HG03460 (cell line): ENCODE measurements around the gene PLEKHA6.
"Not testable (repeated sequence)": the region's sequence is repeated elsewhere in the genome, so short reads cannot be mapped to it uniquely, and the experiment has no call there.

Experiments used
- ATAC-seq: cut with Tn5 transposase; IDR thresholded peaks from one replicate; pipeline ENCODE4 v1.9.1; 2021; ENCODE audit not compliant: unreplicated experiment

PLEKHA6 gene

DNA sequence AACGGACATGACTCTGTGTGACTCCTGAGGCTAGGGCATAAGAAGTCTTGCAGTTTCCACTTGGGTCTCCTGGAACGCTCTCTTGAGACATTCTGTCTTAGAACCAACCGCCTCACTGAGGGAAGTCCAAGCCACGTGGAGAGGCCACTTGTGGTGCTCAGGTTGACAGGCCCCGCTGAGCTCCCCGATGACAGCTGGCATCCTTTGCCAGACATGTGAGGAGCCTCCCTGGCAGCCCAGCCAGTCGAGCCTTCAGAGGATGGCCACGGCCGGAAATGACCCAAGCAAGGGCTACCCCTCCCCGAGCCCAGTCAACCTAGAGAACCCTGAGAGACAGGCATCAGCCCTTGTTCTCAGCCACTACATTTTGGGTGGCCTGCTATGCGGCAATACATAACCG, 20.7 kb downstream of the PLEKHA6 start:
- no peak for ATAC-seq

DNA sequence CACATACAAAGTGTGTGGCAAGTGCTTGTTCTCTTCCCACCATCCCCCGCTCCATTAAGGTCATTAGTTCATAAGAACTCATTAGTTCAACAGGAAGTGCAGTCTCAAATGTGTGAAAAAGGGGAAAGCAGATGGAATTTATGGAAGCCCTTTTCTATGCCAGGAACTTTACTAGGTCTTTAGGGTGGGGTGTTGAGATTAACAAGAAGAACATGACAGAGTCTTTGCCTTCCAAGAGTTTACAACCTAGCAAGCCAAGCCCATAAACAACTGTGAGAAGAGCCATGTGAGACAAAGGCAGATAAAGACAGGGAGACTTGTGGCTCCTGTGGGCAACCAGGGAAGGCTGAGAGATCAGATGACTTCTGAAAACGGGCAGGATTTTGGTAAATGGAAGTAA, 21.4 kb downstream of the PLEKHA6 start:
- no peak for ATAC-seq

DNA sequence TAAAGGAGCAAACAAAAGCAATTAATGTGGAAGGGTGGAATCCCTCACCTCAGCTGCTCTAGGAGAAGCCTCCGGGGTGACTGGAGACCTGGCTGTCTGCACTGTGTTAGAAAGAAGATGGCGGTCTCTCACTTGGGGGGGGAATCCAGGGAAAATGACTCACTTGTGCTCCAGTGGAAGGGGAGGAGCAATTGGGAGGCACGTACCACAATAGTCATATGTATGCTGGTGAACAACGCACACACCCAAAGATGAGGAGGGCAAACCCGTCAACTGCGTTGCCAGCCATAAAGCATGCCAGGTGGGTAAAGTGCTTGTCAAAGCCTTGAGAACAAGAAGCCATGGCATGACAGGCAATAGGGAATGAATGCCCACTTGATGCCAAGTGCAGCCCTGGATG, 22.1 kb downstream of the PLEKHA6 start:
- no peak for ATAC-seq

DNA sequence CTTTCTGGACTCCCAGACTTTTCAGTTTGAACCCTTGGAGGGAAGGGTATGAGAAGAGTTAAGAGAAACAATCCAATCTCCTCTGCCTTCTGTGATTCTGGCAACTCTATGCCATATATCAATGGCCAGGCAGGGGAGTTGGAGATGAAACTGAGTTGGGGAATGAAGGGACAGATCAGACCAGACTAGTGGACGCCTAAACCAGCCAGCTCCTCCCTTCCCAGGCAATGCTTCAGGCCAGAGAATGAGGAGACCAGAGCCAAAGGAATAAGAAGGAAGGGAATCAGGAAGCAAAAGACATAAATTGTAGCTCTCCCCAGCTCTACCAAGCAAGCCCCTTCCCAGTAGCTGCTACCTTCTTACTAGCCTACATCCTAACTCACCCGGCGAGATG, 22.7 kb downstream of the PLEKHA6 start:
- ATAC-seq, result no peak

DNA sequence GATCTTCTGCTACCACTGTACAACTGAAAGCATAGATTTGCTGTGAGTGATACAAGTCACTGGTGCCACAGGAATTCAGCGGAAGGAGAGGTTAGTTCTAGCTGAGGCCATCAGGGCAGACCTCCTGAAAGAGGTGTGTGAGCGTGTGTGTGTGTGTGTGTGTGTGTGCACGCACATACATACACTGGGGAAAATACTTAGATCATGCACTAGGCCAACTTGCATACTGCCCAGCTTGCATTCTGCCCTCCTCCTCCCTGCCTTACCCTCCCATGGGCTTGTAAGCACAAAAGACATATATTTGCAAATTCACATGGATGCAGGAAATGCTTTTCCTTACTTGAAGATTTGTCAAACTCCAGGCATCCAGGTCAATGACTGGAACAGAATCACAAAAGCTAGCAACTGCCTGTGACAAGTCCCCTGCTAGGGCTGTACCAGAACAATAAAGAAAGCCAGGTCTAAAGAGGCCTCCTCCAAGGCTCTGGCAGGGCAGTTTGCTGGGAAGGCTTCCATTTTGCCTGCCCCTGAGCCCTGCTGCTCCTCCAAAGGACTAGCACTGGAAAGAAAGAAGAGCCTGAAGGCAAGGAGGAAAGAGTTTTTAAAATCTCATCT, 23.2 kb downstream of the PLEKHA6 start:
- no peak for ATAC-seq

DNA sequence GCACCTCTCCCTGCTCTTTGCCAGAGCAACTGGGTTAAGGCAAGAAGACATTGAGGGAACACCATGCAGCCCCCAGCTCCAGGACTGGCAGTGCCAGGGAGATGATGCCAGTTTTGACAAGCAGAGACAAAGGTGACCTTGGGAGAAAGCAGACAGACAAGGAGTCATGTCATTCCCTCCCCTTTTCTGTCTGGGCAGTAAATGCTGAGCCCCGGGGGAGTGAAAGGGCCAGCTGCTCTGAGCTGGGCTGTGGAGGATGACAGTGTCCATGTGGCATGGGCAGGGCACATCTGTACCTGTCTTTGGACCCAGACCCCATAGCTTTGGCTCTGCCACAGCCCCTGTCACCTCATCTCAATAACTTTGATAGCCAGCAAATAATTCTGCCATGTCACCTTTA, 24.2 kb downstream of the PLEKHA6 start:
- ATAC-seq, result no peak

DNA sequence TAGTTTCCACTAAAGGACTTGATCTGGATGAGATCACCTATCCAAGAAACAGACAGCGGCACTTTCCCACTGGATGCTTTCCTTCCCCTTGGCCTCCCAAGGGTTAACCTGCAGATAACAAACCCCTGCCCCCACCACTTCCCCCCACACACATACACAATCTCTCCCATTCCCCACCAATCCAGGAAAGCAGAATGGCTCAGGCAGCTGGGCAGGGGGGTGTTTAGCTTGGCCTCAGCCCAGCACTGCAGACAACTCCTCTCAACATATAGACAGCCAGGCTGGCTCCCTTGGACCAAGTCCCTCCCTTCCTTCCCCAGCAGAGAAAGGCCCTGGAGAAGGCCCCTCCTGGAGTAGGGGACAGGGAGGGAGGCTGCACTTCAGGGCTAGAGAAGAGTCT, 24.6 kb downstream of the PLEKHA6 start:
- no peak for ATAC-seq

DNA sequence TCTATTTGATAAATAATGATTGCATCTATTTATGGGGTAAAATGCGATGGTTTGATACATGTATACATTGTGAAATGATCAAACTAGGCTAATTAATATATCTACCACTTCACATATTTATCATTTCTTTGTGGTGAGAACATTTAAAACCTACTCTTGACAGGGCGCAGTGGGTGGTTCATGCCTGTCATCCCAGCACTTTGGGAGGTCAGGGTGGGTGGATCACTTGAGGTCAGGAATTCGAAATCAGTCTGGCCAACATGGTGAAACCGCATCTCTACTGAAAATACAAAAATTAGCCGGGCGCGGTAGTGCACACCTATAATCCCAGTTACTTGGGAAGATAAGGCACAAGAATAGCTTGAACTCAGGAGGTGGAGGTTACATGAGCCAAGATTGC, 25.3 kb downstream of the PLEKHA6 start:
- no peak for ATAC-seq

DNA sequence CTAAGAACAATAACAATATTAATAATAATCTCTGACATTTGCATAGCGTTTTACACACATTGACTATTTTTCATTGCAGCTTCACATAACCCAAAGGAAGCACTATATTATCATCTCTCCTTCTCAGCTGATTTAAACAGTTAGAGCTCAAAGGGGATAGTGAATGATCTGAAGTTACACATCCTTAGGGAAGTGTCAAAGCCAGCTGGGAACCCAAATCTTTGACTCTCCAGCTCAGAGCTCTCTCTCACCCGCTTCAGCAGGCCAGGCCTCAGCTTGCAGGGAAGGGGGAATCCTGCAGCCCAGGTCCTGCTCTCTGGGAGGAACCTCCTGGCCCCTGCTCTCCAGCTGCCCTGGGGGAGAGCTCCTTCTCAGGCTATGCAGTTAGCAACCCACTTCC, 26.3 kb downstream of the PLEKHA6 start:
- ATAC-seq, result no peak

DNA sequence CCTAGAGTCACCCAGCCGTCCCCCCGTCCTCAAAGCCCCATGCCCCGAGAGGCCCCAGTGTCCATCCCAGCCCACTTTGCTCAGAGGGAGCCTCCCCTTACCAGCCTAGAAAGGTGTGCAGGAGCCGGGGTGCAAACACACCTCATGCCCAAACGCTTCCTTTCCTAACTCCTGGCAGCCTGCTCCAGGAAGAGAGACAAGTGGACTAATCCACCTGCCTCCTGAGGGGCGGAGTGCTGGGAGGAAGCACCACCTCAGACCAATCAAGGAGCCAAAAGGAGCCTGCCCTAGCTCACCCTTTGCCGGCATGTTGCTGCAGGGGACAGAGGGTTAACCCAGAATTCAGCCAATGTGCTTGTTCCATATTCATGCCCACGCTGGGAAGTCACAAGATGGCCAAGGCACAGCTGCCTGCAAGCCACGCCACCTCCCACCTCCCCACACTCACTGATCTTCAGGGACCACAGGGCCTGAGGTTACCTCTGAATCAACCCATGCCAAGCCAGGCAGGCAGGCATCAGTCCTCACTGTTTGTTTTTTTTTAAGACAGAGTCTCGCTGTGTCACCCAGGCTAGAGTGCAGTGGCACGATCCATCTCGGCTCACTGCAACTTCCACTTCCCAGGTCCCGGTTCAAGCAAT, 27.8 kb downstream of the PLEKHA6 start:
- no peak for ATAC-seq

DNA sequence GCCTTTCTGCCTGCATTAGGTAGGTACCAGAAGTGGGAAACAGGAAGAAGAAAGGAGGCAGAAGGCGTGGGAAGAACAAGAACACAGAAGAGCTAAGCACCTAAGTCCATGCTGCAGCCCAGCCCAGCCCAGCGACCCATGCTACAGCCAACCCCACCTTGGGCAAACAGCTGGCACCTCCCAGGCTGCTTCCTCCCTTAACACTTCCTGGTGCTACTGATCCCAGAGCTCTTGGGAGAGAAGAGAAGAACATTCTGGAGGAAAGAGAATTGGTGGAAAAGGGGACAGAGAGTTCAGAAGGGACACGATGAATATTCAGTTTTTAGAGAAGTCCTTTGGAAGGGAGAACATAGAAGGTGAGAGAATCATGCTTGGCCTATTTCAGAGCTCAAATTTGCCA, 28.5 kb downstream of the PLEKHA6 start:
- no peak for ATAC-seq

DNA sequence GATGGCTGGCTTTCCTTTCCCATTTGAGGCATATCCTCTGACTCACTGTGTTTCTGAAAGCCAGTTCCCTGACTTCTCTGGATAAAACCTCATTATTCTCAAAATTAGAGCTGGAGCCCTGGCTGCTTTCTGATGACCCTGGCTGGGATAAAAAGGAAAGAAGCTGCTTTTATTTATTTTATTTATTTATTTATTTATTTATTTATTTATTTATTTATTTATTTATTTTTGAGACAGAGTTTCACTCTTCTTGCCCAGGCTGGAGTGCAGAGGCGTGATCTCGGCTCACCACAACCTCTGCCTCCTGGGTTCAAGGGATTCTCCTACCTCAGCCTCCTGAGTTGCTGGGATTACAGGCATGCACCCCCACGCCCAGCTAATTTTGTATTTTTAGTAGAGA, 31.9 kb downstream of the PLEKHA6 start:
- ATAC-seq, result not testable (repeated sequence)

DNA sequence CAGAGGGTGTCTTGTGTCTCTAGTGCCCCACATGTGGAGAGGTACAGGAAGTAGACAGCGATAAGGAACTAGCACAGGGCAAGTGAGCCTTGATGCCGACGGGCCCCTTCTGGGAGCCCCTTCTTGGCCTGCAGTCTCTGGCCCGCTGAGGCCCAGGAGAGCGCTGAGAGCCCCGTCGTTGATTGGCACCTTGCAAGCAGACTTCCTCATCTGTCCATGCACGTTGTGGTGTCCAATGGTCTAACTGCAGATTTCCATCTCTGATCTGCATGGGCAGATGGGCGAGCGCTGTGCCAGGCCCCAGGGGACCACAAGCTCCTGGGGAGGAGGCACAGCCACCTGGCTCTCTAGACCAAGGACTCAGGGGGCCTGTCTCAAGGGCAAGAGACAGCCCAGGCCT, 32.4 kb downstream of the PLEKHA6 start:
- ATAC-seq, result no peak

DNA sequence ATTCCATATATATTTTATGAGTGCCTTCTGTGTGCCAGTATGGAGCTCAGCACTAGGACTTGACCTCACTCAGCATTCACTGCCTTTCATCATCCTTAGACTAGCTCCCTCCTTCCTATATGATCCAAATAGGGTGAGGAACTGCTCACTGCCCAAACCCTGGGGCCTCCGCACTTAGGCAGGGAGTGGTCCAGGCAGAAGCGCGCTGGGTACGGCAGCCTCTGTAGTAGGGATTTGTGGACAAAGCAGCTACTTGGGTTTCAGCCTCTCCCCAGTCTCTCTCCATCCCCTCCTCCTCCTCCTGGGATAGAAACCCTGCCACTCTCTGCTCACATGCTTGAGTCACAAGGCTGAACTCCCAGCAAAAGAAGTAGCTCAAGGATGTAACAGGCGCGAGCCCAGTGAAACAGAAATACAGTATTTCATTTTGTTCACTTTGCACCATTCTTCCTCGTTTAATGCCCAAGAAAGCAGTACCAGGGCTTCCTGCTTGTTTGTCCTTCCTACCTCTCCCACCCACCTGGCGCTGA, 32.9 kb downstream of the PLEKHA6 start:
- no peak for ATAC-seq

DNA sequence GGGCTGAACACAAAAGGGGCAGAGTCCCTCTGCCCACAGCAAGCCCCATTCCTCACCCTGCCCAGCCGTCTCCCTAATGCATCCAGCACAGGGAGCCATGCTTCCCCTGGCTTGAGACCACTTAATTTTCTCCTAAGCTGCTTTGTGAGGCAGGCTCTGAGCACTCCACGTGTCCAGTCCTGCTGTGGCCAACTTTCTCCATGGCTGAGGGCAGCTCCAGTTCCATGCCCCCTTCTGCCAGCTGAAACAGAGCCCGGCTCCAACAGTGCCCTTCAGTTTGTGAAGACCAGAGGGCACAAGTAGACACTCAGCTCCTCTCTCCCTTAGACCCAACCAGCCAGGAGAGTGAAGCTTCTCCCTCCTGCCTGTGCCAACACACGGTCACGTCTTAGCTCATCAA, 33.8 kb downstream of the PLEKHA6 start:
- no peak for ATAC-seq

DNA sequence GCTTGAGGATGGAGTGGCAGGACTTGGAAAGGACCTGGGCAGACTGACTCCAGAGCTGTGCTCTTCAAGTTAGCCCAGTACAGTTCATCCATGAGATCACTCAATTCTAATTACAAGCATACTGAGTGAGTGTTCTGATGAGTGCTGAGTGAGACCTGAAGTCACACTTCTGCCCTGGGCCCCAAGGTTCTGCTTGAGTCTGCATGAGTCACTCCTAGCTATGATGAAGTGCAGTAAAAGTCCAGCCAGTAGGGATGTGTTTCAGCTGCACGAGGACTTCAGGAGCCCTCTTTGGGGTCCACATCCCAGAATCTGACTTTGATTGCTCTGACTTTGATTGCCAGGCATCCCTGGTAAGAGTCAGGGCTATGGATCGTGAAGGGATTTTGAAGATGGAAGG, 35.8 kb downstream of the PLEKHA6 start:
- no peak for ATAC-seq

DNA sequence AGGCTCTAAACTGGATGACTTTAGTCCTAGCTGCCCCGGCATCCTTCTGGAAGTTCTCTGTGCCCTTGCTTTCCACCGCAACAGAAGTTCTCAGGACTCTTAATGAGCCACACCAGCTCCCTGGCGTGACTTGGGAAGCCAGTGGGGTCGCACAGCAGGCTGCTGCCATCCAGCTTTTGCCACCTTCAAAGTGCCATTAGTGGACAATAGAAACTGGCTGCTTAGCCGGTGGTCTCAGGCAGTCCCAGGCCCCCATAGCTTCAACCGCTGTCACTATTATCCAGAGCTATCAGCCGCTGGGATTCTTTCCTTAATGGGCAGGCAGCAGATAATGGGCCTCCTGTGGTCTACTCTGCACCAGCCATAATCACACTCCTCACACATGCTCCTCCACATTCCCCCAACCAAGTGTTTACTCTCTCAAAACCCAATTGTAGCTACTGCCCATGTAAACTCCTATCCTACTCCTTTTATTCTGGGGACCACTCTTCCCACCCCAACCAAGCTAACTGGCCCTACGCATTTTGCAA, 37.3 kb downstream of the PLEKHA6 start:
- no peak for ATAC-seq

DNA sequence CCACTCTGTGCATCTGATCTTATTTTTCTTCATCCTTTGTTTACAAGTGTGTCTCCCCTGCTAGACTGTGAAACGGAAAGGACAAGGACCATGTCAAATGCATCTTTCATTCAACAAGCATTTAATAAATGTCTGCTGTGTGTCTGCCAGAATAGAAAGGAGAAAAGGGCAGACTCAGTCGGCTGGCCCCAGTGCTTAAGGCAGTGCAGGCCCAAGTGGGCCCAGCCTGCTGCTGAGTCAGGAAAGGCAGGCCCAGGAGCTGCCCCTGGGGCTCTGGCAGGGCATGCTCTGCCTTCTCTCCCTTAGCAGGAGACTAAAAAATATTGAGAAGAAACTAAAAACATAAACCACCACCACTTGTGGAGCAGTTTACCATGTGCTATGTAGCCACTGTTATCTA, 38.1 kb downstream of the PLEKHA6 start:
- ATAC-seq, result no peak

DNA sequence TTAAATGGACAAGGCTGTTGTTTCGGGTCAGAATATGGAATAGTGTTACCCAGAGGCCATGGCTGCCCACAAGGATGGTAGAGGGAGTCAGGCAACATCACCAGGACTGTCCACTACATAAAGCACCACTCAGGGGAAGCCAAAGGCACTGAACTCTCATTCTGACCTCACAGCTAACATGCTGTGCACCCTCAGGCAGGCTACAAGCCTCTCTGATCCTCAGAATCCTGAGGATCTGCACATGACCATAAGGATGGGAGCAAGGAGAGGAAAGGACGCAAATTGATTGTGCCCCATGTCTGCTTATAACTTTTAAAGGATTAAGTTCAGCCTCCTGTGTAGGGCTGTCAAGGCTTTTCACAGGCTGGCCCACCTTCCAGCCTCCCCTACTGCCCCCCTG, 38.7 kb downstream of the PLEKHA6 start:
- ATAC-seq, result no peak

DNA sequence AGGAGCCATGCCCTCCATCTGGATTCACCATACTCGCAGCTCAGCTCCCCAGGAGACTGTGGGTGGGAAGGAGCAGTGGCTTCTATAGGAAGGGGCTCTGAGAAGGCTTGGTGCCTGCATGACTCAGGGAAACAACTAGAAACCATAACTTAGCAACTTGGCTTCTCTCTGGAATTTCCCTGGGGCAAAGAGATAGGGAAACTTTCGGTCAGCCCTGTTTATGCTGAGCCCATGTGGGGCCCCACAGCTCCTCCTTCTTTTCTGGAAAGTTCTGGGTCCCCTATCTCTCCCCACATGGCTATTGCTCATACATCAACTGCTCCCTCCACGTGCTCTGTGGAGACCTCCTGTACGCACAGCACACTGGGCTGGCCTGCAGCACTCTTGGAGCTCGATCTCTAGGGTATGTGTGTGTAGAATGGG, 39.3 kb downstream of the PLEKHA6 start:
- no peak for ATAC-seq

DNA sequence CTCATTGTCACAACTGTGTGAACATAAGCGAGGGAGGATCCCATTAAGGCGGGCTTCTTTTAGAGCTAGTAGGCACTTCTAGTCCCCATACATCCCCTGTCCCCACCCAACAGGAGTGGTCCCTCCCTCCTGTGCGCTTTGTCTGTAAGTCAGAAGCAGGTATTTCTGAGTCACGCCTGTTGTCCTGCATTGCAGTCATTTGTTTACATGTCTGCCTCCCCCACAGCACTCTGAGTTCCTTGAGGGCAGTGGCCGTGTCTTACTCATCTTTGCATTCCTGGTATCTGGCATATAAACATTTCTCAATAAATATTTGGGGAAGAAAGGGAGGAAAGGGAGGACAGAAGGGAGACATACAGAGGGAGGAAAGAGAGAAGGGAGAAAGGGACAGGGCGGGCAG, 40.3 kb downstream of the PLEKHA6 start:
- no peak for ATAC-seq

DNA sequence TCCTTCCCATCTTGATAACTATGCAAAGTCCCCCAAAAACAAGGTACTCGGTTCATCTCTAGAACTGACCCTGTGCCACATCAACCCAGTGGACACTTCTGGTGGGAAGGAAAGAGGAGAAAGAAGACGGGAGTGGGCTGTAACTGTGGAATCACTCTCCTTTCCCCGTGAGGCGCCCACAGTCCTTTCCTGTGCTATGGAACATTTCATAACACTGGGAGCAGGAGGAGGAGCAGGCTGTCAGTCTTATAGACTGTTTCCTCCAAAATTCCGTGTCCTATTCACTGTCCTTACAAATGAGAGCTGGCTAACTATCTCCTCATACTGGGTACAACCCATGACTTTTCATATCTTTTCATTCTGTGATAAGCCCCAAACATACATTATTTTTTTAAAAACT, 40.7 kb downstream of the PLEKHA6 start:
- no peak for ATAC-seq

DNA sequence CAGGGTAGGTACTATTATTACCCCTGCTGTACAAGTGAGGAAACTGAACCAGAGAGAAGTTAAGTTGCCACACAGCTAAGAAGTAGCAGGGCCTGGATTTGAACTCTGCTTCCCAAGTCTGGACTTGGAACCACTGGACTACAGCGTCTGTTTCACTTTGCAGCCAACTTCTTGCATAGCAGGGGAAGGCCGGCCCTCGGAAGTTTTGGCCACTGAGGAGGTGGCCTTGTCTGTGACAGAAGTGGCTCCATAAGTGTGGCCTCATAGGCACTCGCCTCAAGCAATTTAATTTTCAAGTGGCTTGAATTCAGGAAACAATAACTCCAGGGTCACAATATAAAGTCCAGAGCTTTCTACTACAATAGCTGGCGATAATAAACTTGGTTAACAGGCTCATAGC, 41.4 kb downstream of the PLEKHA6 start:
- ATAC-seq, result no peak
